ENCODE results near the gene AFF1.

DNA sequence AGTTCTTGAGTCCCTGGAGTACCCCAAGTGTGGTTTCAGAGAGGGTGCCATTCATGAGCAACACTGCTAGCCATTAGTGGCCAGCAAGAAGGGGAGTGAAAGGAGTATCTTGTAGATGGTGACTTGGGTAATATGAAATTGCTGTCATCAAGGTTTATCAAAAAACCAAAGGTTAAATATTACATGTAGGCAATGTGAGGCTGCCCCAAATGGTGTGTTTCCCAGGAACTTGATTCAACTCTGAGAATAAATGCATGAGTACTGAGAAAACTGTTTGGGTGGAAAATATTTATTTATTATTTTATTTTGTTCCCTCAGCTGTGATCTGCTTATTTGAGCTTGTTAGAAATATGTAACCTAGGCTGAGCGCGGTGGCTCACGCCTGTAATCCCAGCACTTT lies 55.7 kb downstream of the AFF1 start:
- TF ChIP-seq, protein P1, sequence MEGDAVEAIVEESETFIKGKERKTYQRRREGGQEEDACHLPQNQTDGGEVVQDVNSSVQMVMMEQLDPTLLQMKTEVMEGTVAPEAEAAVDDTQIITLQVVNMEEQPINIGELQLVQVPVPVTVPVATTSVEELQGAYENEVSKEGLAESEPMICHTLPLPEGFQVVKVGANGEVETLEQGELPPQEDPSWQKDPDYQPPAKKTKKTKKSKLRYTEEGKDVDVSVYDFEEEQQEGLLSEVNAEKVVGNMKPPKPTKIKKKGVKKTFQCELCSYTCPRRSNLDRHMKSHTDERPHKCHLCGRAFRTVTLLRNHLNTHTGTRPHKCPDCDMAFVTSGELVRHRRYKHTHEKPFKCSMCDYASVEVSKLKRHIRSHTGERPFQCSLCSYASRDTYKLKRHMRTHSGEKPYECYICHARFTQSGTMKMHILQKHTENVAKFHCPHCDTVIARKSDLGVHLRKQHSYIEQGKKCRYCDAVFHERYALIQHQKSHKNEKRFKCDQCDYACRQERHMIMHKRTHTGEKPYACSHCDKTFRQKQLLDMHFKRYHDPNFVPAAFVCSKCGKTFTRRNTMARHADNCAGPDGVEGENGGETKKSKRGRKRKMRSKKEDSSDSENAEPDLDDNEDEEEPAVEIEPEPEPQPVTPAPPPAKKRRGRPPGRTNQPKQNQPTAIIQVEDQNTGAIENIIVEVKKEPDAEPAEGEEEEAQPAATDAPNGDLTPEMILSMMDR (IDR thresholded peaks at IDR 0.05), result no peak
- TF ChIP-seq SIN3A (IDR thresholded peaks at IDR 0.05; ENCODE audit: borderline replicate concordance, insufficient read depth, low read depth, low read length), result no peak

All from Panc1 (cell line).